ENCODE measurements around the gene SMG6. TPM values are rescaled to one million over a fixed set of nuclear protein-coding genes. Genes with fewer than 3 reads are reported as not detected.

The SMG6 gene
- total and polyA plus RNA-seq, 2 experiments from 2014 or later = 23.0 to 50.8 TPM

DNA sequence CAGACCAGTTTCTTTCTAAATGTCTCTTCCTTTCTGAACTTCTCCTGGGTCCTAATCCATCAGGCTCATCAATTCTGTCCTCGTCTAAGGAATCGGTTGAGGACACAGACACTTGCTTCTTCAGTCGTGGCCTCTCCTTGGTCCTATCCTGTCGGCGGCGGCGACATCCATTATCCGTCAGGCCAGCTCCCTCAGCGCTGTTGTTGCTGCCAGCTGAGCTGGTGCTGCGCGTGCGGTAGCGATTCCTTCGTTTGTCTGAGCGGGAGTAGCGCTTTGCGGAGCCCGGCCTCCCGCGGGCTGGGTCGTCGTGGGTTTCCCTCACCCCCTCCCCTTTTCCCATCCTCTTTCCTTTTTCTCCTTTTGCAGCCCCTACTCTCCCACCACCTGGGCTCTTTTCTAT, 3.8 kb downstream of the SMG6 start:
- H3K9me3 ChIP-seq (ENCODE audit: low read depth) = no peaks in the 10 kb centered on the region
- no peaks in the 10 kb centered on the region for H3K4me1 ChIP-seq (ENCODE audit: low read depth)
- no peak overlapping the region for H3K27ac ChIP-seq
- DNase-seq (ENCODE audit: low read depth in 1 of 2, low spot score in 1 of 2) = no peak
- TF ChIP-seq, protein P1, sequence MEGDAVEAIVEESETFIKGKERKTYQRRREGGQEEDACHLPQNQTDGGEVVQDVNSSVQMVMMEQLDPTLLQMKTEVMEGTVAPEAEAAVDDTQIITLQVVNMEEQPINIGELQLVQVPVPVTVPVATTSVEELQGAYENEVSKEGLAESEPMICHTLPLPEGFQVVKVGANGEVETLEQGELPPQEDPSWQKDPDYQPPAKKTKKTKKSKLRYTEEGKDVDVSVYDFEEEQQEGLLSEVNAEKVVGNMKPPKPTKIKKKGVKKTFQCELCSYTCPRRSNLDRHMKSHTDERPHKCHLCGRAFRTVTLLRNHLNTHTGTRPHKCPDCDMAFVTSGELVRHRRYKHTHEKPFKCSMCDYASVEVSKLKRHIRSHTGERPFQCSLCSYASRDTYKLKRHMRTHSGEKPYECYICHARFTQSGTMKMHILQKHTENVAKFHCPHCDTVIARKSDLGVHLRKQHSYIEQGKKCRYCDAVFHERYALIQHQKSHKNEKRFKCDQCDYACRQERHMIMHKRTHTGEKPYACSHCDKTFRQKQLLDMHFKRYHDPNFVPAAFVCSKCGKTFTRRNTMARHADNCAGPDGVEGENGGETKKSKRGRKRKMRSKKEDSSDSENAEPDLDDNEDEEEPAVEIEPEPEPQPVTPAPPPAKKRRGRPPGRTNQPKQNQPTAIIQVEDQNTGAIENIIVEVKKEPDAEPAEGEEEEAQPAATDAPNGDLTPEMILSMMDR (IDR thresholded peaks at IDR 0.05; ENCODE audit: low read depth, low read length) = no peak
- no peak overlapping the region for H3K4me3 ChIP-seq
- H3K27me3 ChIP-seq = no peaks in the 10 kb centered on the region
- H3K36me3 ChIP-seq = peaks cover 42% of the 10 kb centered on the region

DNA sequence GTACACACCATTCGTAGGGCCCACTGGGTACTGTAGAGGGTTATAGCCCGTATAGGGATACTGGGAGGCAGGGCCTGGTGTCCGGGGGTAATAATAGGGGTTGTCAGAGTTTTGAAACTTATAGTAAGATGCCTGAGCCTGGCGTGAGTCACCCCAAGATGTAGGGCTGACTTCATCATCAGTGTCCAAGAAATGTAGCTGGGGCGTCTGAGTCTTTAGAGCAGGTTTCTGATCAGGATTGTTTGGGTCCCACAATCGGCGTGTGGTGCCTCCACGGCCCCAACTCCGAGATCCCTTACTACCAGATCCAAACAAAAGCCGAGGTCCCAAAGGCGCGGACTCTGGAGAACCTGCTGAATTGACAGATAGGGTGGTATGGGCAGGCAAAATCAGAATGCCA, 4.4 kb downstream of the SMG6 start:
- no peak for DNase-seq (ENCODE audit: low read depth in 1 of 2, low spot score in 1 of 2)
- peaks cover 46% of the 10 kb centered on the region for H3K36me3 ChIP-seq
- no peaks in the 10 kb centered on the region for H3K4me1 ChIP-seq (ENCODE audit: low read depth)
- no peaks in the 10 kb centered on the region for H3K9me3 ChIP-seq (ENCODE audit: low read depth)
- no peak overlapping the region for H3K4me3 ChIP-seq
- H3K27me3 ChIP-seq = no peaks in the 10 kb centered on the region
- TF ChIP-seq, protein P1 (IDR thresholded peaks at IDR 0.05; ENCODE audit: low read depth, low read length) = no peak
- H3K27ac ChIP-seq = no peak overlapping the region

DNA sequence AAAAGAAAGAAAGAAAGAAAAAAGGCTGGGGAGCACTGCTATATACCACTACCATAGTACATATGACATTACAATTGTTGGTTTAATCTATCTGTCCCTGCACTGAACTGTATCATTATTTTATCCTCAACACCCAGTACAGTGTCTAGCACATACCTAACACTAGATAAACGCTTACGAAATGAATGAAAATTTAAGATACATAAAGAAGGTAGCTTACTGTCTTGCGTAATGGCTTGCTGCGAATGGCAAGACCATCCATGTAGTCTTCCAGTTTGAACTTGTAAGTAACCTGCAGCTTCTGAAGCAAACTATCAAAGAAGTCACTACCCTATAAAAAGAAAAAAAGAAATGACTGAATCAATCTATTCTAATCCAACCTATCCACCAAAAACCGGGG, 6.6 kb downstream of the SMG6 start:
- Histone ChIP-seq H3K4me1 (ENCODE audit: low read depth) (no peaks in the 10 kb centered on the region), H3K27me3 (no peaks in the 10 kb centered on the region), H3K9me3 (ENCODE audit: low read depth) (no peaks in the 10 kb centered on the region), H3K27ac (no peak overlapping the region), H3K36me3 (peaks cover 56% of the 10 kb centered on the region), H3K4me3 (no peak overlapping the region)
- no peak for DNase-seq (ENCODE audit: low read depth in 1 of 2, low spot score in 1 of 2)
- TF ChIP-seq, protein P1 (IDR thresholded peaks at IDR 0.05; ENCODE audit: low read depth, low read length) = no peak

DNA sequence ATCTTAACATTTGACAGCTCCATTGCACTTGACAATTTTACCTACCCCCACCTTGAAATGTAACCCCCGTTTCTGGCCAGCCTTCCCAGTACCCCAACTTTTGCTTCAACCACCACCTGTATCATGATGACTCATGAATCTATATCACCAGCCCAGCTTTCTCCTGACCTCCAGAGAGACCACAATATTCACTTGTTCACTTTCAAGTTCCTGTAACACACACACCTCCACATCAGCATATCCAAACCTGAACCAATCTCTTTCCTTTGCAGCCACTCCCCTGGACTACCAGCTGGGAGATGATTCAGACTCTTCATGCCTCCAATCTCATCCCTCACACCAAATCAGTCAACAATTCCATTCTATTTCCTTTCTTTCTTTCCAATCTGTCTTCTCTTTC, 8.0 kb downstream of the SMG6 start:
- no peaks in the 10 kb centered on the region for H3K9me3 ChIP-seq (ENCODE audit: low read depth)
- no peaks in the 10 kb centered on the region for H3K4me1 ChIP-seq (ENCODE audit: low read depth)
- H3K27ac ChIP-seq = no peak overlapping the region
- H3K4me3 ChIP-seq = no peak overlapping the region
- H3K27me3 ChIP-seq = no peaks in the 10 kb centered on the region
- DNase-seq (ENCODE audit: low read depth in 1 of 2, low spot score in 1 of 2) = no peak
- peaks cover 59% of the 10 kb centered on the region for H3K36me3 ChIP-seq
- TF ChIP-seq, protein P1 (IDR thresholded peaks at IDR 0.05; ENCODE audit: low read depth, low read length) = no peak

DNA sequence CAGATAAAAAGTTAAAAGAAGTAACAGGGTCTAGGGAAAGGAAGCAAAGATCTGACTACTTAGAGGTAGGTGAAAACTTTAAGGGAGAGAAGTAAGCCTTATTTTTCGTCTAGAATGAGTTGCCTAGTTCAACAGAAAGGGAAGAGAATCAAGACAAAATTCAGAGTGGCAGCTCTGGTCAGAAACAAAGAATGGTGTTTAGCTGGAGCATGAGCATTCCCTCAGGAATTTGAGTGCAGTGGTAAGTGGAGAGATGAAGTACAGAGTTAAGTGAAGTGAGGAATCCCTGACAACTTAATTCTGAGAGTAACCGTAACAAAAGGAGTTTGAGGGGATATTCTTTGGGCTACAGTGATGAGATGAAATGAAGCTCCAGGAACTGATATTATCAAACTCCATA, 11.5 kb downstream of the SMG6 start:
- Histone ChIP-seq H3K36me3 (peaks cover 44% of the 10 kb centered on the region), H3K27me3 (no peaks in the 10 kb centered on the region), H3K27ac (peak overlapping the region; percentile 80)

More for the DNA sequence above, 11.5 kb downstream of the SMG6 start:
- peak in 1 of 2 donors; percentile 16 for DNase-seq (ENCODE audit: low read depth in 1 of 2, low spot score in 1 of 2)
- Histone ChIP-seq H3K9me3 (ENCODE audit: low read depth) (no peaks in the 10 kb centered on the region), H3K4me3 (no peak overlapping the region), H3K4me1 (ENCODE audit: low read depth) (no peaks in the 10 kb centered on the region)
- TF ChIP-seq, protein P1 (IDR thresholded peaks at IDR 0.05; ENCODE audit: low read depth, low read length) = no peak

Measured in cardiac muscle cell (in vitro differentiated cells and primary cell).